VCaP (cell line): Measurements from ENCODE around the gene FMO1.
"Not testable (repeated sequence)": the region's sequence is repeated elsewhere in the genome, so short reads cannot be mapped to it uniquely, and the experiment has no call there.

Experiments
- H3K27ac ChIP-seq: fragments of 450-650 bp; 2 replicates; pipeline ENCODE4 v1.5.1; 2017
- CTCF ChIP-seq: fragments of 450-650 bp; conservative IDR thresholded peaks from 2 replicates; pipeline ENCODE4 v1.5.1; 2017; ENCODE audit warnings: mild to moderate bottlenecking, moderate library complexity

The FMO1 gene

DNA sequence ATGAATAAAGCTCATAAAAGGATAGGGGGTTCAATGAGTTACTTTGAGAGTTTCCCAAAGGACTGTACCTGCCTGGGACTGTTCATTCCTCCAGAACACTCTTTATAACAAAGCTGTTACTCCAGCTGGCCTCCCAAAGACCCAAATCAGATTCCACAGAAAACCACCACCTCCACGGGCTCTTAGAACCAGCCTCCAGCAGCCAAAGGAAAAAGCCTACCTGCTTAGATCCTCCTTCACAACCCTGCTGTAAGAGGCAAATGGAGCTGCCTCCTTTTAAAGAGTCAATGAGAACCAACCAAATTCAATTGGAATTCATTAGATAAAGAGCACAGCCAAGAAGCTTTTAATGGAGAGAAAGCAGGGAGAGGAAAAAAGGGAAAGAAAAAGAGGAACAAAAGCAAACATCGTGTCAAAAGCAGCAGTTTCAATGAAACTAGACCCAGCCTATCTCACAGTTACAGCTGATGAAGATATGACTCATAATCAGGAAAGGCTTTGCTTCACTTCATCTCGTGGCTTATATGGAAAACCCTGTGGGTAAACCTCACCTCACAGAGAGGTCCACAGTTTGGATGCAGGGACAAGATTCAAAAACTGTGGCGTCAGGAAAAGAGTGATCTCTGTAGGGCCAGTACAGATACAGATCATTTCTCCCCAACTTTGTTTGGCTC lies 37.9 kb downstream of the FMO1 start:
- TF ChIP-seq CTCF, result no peak
- no peak overlapping the region for H3K27ac ChIP-seq

GRCh38 chr1:171290621-171291020 lies 42.3 kb downstream of the FMO1 start:
- H3K27ac ChIP-seq, result no peak overlapping the region
- TF ChIP-seq CTCF, result no peak

DNA sequence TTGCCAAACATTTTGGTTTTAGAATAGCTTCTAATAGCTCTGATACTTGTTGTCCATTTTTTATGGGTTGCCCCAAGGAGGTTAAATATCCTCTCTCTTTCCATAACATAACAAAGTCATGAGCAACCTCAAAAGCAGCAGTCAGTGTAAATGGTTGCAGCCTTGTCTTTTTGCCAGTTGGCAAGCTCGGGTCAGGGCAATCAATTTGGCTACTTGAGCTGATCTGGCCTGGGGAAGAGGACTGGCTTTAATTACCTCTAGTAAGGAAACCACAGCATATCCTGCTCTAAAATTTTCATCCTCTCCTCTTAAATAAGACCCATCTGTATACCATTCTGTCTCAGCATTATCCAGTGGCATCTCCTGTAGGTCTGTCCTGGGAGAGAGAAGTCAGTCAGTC lies 44.5 kb downstream of the FMO1 start:
- TF ChIP-seq CTCF, result no peak
- H3K27ac ChIP-seq, result no peak overlapping the region

DNA sequence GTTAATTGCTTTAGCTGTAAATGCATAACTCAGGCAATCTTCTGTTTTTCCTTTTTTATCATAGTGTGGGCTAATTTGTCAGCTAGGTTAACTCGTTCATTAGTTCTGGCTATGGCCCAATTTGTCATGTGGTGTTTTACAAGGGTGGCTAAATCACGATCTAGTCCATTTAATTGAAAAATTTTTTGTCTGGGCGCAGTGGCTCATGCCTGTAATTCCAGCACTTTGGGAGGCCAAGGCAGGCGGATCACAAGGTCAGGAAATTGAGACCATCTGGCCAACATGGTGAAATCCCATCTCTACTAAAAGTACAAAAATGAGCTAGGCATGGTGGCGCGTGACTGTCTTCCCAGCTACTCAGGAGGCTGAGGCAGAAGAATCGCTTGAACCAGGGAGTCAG lies 47.1 kb downstream of the FMO1 start:
- not testable (repeated sequence) for H3K27ac ChIP-seq

GRCh38 chr1:171295821-171296220 lies 47.5 kb downstream of the FMO1 start:
- H3K27ac ChIP-seq, result no peak overlapping the region
- no peak for TF ChIP-seq CTCF

DNA sequence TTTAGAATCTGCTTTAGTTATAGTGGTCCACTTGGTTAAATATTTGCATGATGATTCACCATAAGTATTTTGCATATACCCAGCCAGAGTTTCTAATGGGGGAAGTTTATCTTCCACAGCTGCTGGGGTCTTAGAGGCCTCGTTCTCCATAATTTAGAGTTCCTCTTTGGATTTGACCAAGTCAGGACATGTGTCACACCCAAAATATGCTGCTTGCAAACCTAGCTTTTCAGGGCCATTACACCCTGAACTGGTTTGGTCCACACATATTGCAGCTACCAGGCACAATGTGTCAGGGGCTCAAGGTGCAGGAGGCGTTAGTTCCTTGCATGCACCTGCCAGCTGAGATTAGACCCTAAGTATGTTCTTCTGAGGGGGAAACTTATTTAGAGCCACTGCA lies 48.6 kb downstream of the FMO1 start:
- H3K27ac ChIP-seq, result no peak overlapping the region
- TF ChIP-seq CTCF, result no peak

GRCh38 chr1:171298696-171299095 lies 50.4 kb downstream of the FMO1 start:
- TF ChIP-seq CTCF, result no peak
- H3K27ac ChIP-seq, result no peak overlapping the region

GRCh38 chr1:171299342-171299741 lies 51.0 kb downstream of the FMO1 start:
- no peak overlapping the region for H3K27ac ChIP-seq
- no peak for TF ChIP-seq CTCF
